K562 (cell line): ENCODE results near the gene MRAS. TPM values are rescaled to one million over a fixed set of nuclear protein-coding genes. Genes with fewer than 3 reads are reported as not detected.

ENCODE experiments used
- CREM ChIP-seq: IDR thresholded peaks from 2 replicates; pipeline ENCODE4 v1.6.1; 2014; ENCODE audit warnings: antibody characterized with exemption, low read depth
- HEY1 ChIP-seq: fragments of 250-450 bp; sonication (Bioruptor Pico); IDR thresholded peaks from 2 replicates; pipeline ENCODE4 v1.5.0; 2020; ENCODE audit warnings: mild to moderate bottlenecking, moderate library complexity, borderline replicate concordance
- KAT7 ChIP-seq: sonication (generic); formaldehyde crosslinking; IDR thresholded peaks from 2 replicates; pipeline ENCODE4 v1.8.0; 2022; ENCODE audit warnings: missing genetic modification reagents, mild to moderate bottlenecking, borderline replicate concordance
- MGA ChIP-seq: fragments of 450-650 bp; IDR thresholded peaks from 2 replicates; pipeline ENCODE4 v1.6.1; 2016; ENCODE audit warnings: mild to moderate bottlenecking, moderate library complexity
- NEUROD1 ChIP-seq: fragments of 150-350 bp; IDR thresholded peaks from 2 replicates; pipeline ENCODE4 v1.6.1; 2014; ENCODE audit warnings: borderline replicate concordance, low read length, low read depth; ENCODE audit not compliant: partially characterized antibody
- RB1 ChIP-seq: fragments of 450-650 bp; IDR thresholded peaks from 2 replicates; pipeline ENCODE4 v1.6.1; 2017; ENCODE audit warnings: low read depth, mild to moderate bottlenecking
- RFX1 ChIP-seq: fragments of 450-650 bp; IDR thresholded peaks from 2 replicates; pipeline ENCODE4 v1.6.1; 2016; ENCODE audit warnings: mild to moderate bottlenecking, moderate library complexity
- ZBTB12 ChIP-seq: fragments of 250-450 bp; sonication (Bioruptor Pico); IDR thresholded peaks from 2 replicates; pipeline ENCODE4 v1.4.0; 2020
- ZNF232 ChIP-seq: sonication (generic); formaldehyde crosslinking; IDR thresholded peaks from 2 replicates; pipeline ENCODE4 v1.8.0; 2022; ENCODE audit warnings: mild to moderate bottlenecking, missing genetic modification reagents
- polyA plus RNA-seq, 8 experiments: library from polyadenylated mRNA; depleted of rRNA in 4 of 8; stranded (reverse) in 5 of 8; unstranded in 3 of 8; fragments of >200 nt; fragmentation: Nextera tagmentation in 2 of 8; fragmentation: Illumina TruSeq in 1 of 8; extraction: Ambion mirVana in 2 of 8; extraction: Trizol in 1 of 8; gene quantifications; 2 replicates each; pipeline versions ENCODE4 v1.2.1 to v1.2.3, GENCODE V29; 2011 to 2014; ENCODE audit warnings: inconsistent platforms in 1 of 8, missing spikeins in 1 of 8
- total RNA-seq, 7 experiments: library from RNA; depleted of rRNA in 6 of 7; stranded (reverse); fragments of >200 nt in 6 of 7; fragmentation: Illumina TruSeq in 2 of 7; extraction: Trizol in 2 of 7; gene quantifications; 2 replicates each; pipeline versions ENCODE4 v1.2.1 to v1.2.3, GENCODE V29; 2011 to 2021; ENCODE audit warnings: low replicate concordance in 1 of 7
- TF ChIP-seq, protein P1 (sequence below), 3 experiments: fragments of 200-800 bp in 1 of 3; sonication (Bioruptor generic) in 1 of 3; sonication (generic) in 1 of 3; formaldehyde crosslinking in 1 of 3; IDR thresholded peaks; 2 replicates each; pipeline versions ENCODE4 v1.6.1 to v1.8.0; 2016 to 2022; ENCODE audit warnings: mild to moderate bottlenecking in 2 of 3, missing compliant biosample characterization in 2 of 3, missing genetic modification characterization in 2 of 3, missing genetic modification reagents in 1 of 3
- TF ChIP-seq, protein P2 (sequence below): IDR thresholded peaks from 3 replicates; pipeline ENCODE4 v1.6.1; 2011; ENCODE audit warnings: borderline replicate concordance, mild to moderate bottlenecking; ENCODE audit not compliant: insufficient read length, insufficient read depth

MRAS gene
- total and polyA plus RNA-seq, 9 of the 15 experiments (the other 6 are each of a cell fraction or from before 2014, with no cell fraction given) = 1.5 to 10.0 (median 5.0) TPM

DNA sequence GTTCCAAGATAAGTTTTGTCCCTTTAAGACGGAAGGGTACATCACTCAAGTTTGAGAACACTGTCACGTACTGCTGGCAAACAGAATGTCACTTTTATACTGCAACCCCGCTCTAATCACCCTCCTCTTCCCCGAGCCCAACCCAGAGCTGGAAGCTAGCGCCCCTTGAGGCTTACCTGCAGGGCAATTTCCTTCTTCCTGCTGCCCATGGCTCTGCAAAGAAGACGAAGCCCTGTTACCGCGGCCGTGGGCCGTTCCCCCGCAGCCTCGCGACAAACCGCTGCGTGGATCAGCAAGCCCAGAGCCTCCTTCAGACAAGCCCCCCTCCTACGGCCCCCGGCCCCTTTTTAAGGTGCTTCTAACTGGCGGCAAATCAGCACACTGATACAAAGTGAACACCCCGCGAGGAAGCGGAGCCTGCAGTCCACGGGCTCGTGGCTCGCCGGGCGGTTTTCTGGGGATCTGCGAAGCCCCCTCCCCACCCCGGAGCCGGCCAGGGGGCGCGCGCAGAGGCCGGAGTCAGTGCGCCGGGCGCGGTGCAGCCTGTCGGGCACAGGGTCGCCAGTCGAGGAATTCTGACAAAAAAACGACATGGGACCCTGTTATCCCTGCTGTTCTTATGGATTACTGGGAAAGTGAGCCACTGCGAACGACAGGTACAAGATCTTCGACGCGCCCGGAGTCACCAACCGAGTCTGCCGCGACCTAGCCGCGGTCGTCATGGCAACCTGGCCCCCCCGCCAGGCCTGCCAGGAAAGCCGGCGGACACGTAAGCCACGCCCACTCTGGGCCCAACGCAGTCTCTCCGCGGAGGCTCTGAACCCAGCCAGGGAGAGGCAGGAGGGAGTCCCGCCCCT lies 19.0 kb upstream of the MRAS start, which contains the start of gene NME9 (continued):
- TF ChIP-seq MGA (peak; percentile 43; the same call in 1 of the 2 replicates), RFX1 (peak; percentile 98), KAT7 (CRISPR knock-in tag) (0 out of 2 replicates have a peak, but pooled peaks have one; percentile 68), CREM (peak; percentile 36), ZNF232 (CRISPR knock-in tag) (no peak), HEY1 (CRISPR knock-in tag) (no peak), NEUROD1 (no peak), ZBTB12 (CRISPR knock-in tag) (no peak), RB1 (no peak)
- TF ChIP-seq, protein P1, sequence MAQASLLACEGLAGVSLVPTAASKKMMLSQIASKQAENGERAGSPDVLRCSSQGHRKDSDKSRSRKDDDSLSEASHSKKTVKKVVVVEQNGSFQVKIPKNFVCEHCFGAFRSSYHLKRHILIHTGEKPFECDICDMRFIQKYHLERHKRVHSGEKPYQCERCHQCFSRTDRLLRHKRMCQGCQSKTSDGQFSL (CRISPR knock-in tag; IDR thresholded peaks at IDR 0.05) = 0 out of 2 replicates have a peak, but pooled peaks have one; percentile 13
- TF ChIP-seq, protein P1 (tag; IDR thresholded peaks at IDR 0.05) = no peak
- TF ChIP-seq, protein P2, sequence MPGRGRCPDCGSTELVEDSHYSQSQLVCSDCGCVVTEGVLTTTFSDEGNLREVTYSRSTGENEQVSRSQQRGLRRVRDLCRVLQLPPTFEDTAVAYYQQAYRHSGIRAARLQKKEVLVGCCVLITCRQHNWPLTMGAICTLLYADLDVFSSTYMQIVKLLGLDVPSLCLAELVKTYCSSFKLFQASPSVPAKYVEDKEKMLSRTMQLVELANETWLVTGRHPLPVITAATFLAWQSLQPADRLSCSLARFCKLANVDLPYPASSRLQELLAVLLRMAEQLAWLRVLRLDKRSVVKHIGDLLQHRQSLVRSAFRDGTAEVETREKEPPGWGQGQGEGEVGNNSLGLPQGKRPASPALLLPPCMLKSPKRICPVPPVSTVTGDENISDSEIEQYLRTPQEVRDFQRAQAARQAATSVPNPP = no peak
